RKO (cell line): Measurements from ENCODE around the gene LCNL1.

ENCODE experiments used
- DNase-seq: peaks from one replicate; pipeline ENCODE4 v3.0.0-alpha.2; 2016; ENCODE audit warnings: low spot score

Gene LCNL1

DNA sequence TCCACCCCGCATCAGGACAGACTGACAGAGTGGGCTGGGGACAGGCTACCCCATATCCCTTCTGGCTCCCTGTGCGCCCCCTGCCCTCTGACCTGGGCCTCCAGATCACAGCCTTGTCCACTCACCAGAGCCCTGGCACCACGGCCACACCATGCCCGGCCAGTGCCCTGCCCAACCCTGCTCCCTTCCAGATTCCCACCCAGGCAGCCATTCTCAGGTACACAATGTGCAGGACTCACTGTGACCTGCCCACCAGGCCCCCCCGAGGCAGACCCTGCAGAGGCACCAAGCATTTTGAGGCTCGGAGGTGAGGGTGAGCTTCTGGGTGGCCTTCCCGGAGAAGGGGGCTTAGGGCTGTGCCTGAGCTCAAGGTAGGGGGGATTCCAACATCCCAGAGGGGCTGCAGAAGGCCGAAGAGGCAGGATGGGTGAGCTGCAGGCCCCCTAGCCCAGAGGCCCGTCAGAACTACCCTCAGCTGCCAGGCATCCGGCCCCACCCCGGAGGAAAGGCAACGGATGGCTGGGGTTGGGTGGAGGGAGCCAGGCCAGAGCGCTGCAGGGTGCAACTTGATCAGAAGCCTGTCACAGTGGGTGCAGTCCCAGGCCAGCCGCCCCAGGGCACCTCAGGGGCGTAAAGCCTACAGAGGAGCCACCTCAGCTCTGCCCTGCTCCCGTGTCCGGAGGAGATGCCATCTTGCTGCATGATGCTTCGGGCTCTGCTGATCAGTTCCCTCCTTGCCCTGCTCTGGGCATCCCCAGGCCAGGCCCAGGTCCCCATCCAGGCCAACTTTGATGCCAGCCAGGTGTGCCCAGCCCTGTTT is at the start of gene LCNL1:
Gene LCNL1 (plus strand): TSS at position 762 of the 820 bp plus-strand sequence. CDS start 594 bp downstream, outside the sequence.
- DNase-seq, result no peak

DNA sequence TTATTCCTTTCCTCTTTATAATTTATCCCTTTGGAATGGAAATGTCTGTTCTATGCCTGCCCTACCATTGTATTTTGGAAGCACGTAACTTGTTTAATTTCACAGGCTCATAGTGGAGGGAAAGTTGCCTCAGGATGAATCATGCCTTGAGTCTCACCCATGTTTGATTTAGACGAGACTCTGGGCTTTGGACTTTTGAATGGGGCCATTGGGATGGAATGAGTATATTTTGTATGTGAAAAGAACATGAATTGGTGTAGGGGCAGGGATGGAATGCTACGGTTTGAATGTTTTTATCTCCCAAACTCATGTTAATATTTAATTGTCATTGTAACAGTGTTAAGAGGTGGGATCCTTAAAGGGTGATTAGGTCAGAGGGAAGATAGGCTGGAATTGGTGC is 48.5 kb upstream of the LCNL1 start:
- no peak for DNase-seq

DNA sequence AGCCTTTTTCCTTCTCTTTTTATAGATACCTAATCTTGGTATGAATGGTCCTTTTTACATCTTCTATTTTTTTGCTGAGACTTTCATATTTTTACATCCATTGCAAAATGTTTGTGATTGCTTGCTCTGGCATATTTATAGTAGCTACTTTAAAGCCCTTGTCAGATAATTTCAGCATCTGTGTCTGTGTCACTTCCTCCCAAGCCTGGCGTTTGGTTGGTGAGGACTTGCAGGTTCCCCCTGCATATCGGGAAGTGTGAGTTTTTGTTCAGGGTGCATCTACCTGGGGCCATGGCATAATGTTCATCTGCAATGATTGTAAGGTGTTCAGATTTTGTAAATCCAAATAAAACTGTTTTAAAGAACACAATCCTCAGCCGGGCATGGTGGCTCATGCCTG is 47.1 kb upstream of the LCNL1 start:
- DNase-seq, result no peak

GRCh38 chr9:136936645-136937170 is 46.1 kb upstream of the LCNL1 start:
- no peak for DNase-seq

GRCh38 chr9:136937186-136938001 is 45.4 kb upstream of the LCNL1 start:
- DNase-seq, result no peak

- DNase-seq, result no peak
Observed at GRCh38 chr9:136939431-136939995, 43.3 kb upstream of the LCNL1 start.

GRCh38 chr9:136939996-136940525 is 42.7 kb upstream of the LCNL1 start:
- no peak for DNase-seq

DNA sequence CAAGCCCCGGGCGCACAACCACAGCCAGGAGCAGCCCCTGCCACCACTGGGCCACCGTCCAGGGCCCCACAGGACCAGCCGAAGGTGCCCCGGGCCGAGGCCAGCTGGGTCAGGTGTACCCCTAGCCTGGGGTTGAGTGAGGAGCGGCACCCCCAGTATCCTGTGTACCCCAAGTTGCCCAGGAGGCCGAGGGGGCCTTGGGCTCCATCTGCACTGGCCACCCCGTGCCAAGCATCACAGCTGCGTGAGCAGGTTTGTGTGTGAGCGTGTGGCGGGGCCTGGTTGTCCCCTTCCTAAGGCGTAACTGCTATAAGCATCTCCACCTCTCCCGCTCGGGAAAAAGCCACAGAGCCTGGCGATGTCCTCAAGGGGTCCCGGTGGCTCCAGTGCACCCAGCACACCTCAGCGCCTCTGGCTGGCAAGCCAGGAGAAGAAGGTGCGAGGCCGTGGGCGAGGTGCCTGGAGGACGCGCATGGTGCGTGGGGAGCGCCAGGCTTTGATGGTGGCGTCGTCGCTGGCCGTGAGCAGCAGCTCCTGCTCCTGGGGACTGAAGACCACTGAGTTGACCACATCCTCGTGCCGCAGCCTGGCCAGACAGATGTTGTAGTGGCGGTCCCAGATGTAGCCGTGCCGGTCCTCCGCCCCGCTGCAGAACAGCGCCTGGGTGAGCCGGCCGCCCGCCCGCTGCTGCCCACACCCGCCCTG is 42.1 kb upstream of the LCNL1 start:
- no peak for DNase-seq

GRCh38 chr9:136941231-136942111 is 41.3 kb upstream of the LCNL1 start:
- no peak for DNase-seq

DNA sequence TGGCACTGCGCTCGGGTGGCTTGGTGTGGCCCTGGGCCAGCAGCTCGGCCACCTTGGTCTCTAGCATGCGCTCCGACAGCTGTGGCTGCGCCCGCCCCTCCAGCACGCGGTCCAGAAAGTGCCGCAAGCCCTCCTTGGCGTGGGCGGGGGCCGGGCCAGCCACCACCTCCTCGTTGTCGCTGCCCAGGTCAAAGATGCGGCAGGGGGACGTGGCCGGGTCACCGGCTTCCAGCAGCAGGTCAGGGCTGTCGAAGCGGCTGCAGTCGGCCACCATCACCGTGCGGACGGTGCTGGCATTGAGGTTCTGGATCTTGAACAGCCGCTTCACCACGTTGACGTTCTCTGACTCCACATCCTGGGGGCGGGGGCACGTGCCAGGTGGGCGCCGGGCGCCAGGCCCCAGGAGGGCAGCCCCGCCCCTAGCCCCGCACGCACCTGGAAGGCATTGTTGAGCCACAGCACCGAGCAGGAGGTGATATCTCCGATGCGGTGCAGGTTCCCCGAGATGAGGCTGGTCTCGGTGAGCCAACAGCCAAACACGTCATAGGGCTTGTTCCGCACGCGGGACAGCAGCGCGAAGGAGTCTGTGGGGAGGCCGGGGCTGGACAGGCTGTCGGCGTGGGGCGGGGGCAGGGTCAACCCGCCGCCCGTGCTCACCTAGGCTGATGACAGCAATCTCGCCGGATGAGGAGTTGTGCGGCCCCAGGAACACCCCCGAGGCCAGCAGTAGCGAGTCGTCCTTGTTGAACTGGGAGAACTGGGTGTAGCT is 40.5 kb upstream of the LCNL1 start:
- DNase-seq, result no peak

DNA sequence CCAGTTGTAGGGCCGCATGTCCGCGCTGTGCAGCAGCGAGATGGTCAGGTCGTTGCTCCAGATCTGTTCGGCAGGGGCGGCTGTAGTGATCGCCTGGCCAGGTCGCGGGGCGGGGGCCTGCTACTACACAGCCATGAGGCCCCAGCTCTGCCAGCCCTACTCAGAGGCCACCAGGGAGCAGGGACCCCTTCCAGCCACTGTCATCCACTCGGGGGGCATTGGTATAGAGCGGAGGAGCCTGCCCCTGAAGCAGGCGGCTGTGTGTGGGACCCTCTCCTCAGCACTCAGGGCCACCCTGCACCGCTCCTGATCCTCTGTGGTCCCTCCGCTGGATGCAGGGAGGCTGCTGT is 39.9 kb upstream of the LCNL1 start:
- DNase-seq, result no peak

GRCh38 chr9:136943291-136944211 is 39.2 kb upstream of the LCNL1 start:
- DNase-seq, result peak; percentile 76

DNA sequence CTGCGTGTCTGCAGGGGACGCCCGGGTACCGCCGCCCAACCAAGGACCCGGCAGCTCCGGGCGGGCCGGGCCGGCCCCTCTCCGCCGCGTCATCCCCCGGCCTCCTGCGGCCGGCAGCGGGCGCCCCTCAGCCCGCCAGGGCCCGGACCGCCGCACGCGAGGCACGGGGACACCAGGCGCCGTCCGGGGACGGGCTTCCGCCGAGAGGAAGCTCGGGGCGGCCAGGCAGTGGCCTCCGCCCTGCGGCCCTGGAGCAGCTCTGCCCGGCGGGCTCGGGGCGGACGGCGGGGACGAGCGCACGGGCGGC is 38.6 kb upstream of the LCNL1 start:
- peak; percentile 73 for DNase-seq

GRCh38 chr9:136944519-136945332 is 38.1 kb upstream of the LCNL1 start, which contains the start of the genes C8G and FBXW5:
Gene C8G, plus strand, starts transcription at chr9:136945243. Its CDS starts 78 bp downstream, at chr9:136945321.
Gene FBXW5, minus strand, starts transcription at chr9:136944738. Its CDS starts 655 bp downstream, at chr9:136944083.
- peak; percentile 98 for DNase-seq

DNA sequence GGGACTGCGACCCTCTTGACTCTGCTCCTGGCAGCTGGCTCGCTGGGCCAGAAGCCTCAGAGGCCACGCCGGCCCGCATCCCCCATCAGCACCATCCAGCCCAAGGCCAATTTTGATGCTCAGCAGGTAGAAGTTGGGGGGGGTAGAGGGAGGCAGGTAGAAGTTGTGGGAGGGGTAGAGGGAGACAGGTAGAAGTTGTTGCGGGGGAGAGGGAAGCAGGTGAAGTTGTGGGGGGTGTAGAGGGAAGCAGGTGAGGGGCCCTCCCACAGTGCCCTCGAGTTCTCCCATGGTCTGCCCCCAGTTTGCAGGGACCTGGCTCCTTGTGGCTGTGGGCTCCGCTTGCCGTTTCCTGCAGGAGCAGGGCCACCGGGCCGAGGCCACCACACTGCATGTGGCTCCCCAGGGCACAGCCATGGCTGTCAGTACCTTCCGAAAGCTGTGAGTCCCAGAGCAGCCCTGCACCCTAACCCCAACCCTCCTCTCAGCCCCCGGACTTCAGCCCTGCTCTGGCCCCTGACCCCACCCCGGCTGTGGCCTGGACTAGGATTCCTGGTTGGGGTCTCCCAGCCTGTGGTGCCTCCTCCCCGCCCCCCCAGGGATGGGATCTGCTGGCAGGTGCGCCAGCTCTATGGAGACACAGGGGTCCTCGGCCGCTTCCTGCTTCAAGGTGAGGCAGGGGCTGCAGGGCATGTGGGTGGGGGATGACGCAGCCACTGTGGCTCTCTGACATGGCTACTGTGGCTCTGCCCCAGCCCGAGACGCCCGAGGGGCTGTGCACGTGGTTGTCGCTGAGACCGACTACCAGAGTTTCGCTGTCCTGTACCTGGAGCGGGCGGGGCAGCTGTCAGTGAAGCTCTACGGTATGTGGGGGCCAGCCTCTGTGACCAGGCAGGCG is 37.2 kb upstream of the LCNL1 start:
- DNase-seq, result no peak

GRCh38 chr9:136946228-136947027 is 36.4 kb upstream of the LCNL1 start:
- no peak for DNase-seq
